Trophoblast cell (in vitro differentiated cells and primary cell): ENCODE results near the gene PBX3.

Experiments
- DNase-seq, 2 donors: peaks; one replicate each; pipeline ENCODE4 v3.0.0-alpha.2; 2016
- H2AFZ ChIP-seq: 2 replicates; pipeline ENCODE4 v1.6.1; 2013; ENCODE audit warnings: low read length, moderate library complexity, mild to moderate bottlenecking; ENCODE audit not compliant: insufficient read depth, poor library complexity
- H2AK5ac ChIP-seq: 2 replicates; pipeline ENCODE4 v1.6.1; 2013; ENCODE audit warnings: mild to moderate bottlenecking, low read length
- H2BK120ac ChIP-seq: 2 replicates; pipeline ENCODE4 v1.6.1; 2013; ENCODE audit warnings: low read length, mild to moderate bottlenecking, moderate library complexity; ENCODE audit not compliant: insufficient read depth, poor library complexity
- H2BK12ac ChIP-seq: 2 replicates; pipeline ENCODE4 v1.6.1; 2013; ENCODE audit warnings: mild to moderate bottlenecking, low read length, moderate library complexity
- H2BK5ac ChIP-seq: 2 replicates; pipeline ENCODE4 v1.6.1; 2013; ENCODE audit warnings: low read length, low read depth, moderate library complexity, mild to moderate bottlenecking; ENCODE audit not compliant: poor library complexity
- H3K14ac ChIP-seq: 2 replicates; pipeline ENCODE4 v1.6.1; 2013; ENCODE audit warnings: mild to moderate bottlenecking, low read length
- H3K18ac ChIP-seq: 2 replicates; pipeline ENCODE4 v1.6.1; 2013; ENCODE audit warnings: mild to moderate bottlenecking, low read length
- H3K23ac ChIP-seq: 2 replicates; pipeline ENCODE4 v1.6.1; 2013; ENCODE audit warnings: low read length
- H3K27ac ChIP-seq: 2 replicates; pipeline ENCODE4 v1.5.1; 2013; ENCODE audit warnings: low read depth, mild to moderate bottlenecking, inconsistent platforms, low read length, moderate library complexity
- H3K27me3 ChIP-seq: 2 replicates; pipeline ENCODE4 v1.6.1; 2013; ENCODE audit warnings: inconsistent platforms, mild to moderate bottlenecking, low read length, moderate library complexity; ENCODE audit not compliant: insufficient read depth
- H3K36me3 ChIP-seq, 2 experiments: 1 replicate in 1 of 2; 2 replicates in 1 of 2; pipeline ENCODE4 v1.6.1; 2013; ENCODE audit warnings: low read length in 2 of 2, mild to moderate bottlenecking in 2 of 2, moderate library complexity in 1 of 2; ENCODE audit not compliant: insufficient read depth in 2 of 2, control insufficient read depth in 1 of 2
- H3K4ac ChIP-seq: 2 replicates; pipeline ENCODE4 v1.6.1; 2013; ENCODE audit warnings: low read depth, mild to moderate bottlenecking, low read length, moderate library complexity
- H3K4me1 ChIP-seq, 2 experiments: 1 replicate in 1 of 2; 2 replicates in 1 of 2; pipeline ENCODE4 v1.6.1; 2013; ENCODE audit warnings: low read length in 2 of 2, mild to moderate bottlenecking in 2 of 2, moderate library complexity in 1 of 2; ENCODE audit not compliant: insufficient read depth in 2 of 2, control insufficient read depth in 1 of 2
- H3K4me2 ChIP-seq: 2 replicates; pipeline ENCODE4 v1.6.1; 2013; ENCODE audit warnings: inconsistent platforms, mild to moderate bottlenecking, low read length, moderate library complexity
- H3K4me3 ChIP-seq: 2 replicates; pipeline ENCODE4 v1.5.1; 2013; ENCODE audit warnings: mild to moderate bottlenecking, low read depth, low read length, inconsistent platforms
- H3K79me1 ChIP-seq: one replicate; pipeline ENCODE4 v1.6.1; 2013; ENCODE audit warnings: low read length
- H3K79me2 ChIP-seq: 2 replicates; pipeline ENCODE4 v1.6.1; 2013; ENCODE audit warnings: low read length, mild to moderate bottlenecking; ENCODE audit not compliant: control insufficient read depth, insufficient read depth, poor library complexity
- H3K9ac ChIP-seq: 2 replicates; pipeline ENCODE4 v1.6.1; 2013; ENCODE audit warnings: mild to moderate bottlenecking, low read length
- H3K9me3 ChIP-seq: 2 replicates; pipeline ENCODE4 v1.6.1; 2013; ENCODE audit warnings: low read depth, mild to moderate bottlenecking, control low read depth, inconsistent platforms, low read length; ENCODE audit not compliant: insufficient read depth
- H4K12ac ChIP-seq: 2 replicates; pipeline ENCODE4 v1.6.1; 2013; ENCODE audit warnings: low read depth, mild to moderate bottlenecking, low read length, moderate library complexity
- H4K8ac ChIP-seq: 2 replicates; pipeline ENCODE4 v1.6.1; 2013; ENCODE audit warnings: low read depth, mild to moderate bottlenecking, low read length, moderate library complexity
- H4K91ac ChIP-seq: one replicate; pipeline ENCODE4 v1.6.1; 2013; ENCODE audit warnings: low read depth, mild to moderate bottlenecking, low read length, moderate library complexity
- WGBS: extraction: QIAGEN DNeasy Blood & Tissue Kit; methylation state at CpG from one replicate; pipeline ENCODE4 v1.1.7; 2013; ENCODE audit warnings: missing lambda C conversion rate; ENCODE audit not compliant: insufficient read length, insufficient coverage; ENCODE audit errors: extremely low coverage; 5-methylcytosine and 5-hydroxymethylcytosine counted together

Gene PBX3

GRCh38 chr9:125757834-125758233 lies 10.7 kb downstream of the PBX3 start:
- H3K4me3 ChIP-seq, result no peak overlapping the region
- H3K79me2 ChIP-seq, result no peaks in the 10 kb centered on the region
- no peak overlapping the region for H3K4me2 ChIP-seq
- no CpG with 5 or more reads among the region's 1 CpG for WGBS
- no peak overlapping the region for H3K9ac ChIP-seq
- H3K9me3 ChIP-seq, result no peaks in the 10 kb centered on the region
- H4K91ac ChIP-seq, result no peak overlapping the region
- no peak for DNase-seq
- H2BK120ac ChIP-seq, result no peak overlapping the region
- H3K79me1 ChIP-seq, result no peaks in the 10 kb centered on the region
- no peak overlapping the region for H3K18ac ChIP-seq
- no peak overlapping the region for H3K23ac ChIP-seq
- H3K36me3 ChIP-seq, result peaks cover 0 to 2% of the 10 kb centered on the region in 2 experiments
- H4K12ac ChIP-seq, result no peak overlapping the region
- no peak overlapping the region for H2BK5ac ChIP-seq
- no peak overlapping the region for H2AK5ac ChIP-seq
- no peaks in the 10 kb centered on the region for H3K27me3 ChIP-seq
- H2BK12ac ChIP-seq, result no peak overlapping the region
- H3K27ac ChIP-seq, result no peak overlapping the region
- no peaks in the 10 kb centered on the region for H3K4me1 ChIP-seq
- H3K14ac ChIP-seq, result no peak overlapping the region
- no peak overlapping the region for H4K8ac ChIP-seq
- H2AFZ ChIP-seq, result no peak overlapping the region
- H3K4ac ChIP-seq, result no peak overlapping the region

- H2BK120ac ChIP-seq, result no peak overlapping the region
- no peak overlapping the region for H3K4me3 ChIP-seq
- H3K36me3 ChIP-seq, result peaks cover 0 to 2% of the 10 kb centered on the region in 2 experiments
- H4K8ac ChIP-seq, result no peak overlapping the region
- no peak overlapping the region for H2AK5ac ChIP-seq
- WGBS, result no CpG with 5 or more reads among the region's 6 CpGs
- peak in 1 of 2 donors; percentile 19 for DNase-seq
- no peaks in the 10 kb centered on the region for H3K79me2 ChIP-seq
- no peak overlapping the region for H3K18ac ChIP-seq
- no peak overlapping the region for H3K23ac ChIP-seq
- no peak overlapping the region for H3K9ac ChIP-seq
- H2BK12ac ChIP-seq, result no peak overlapping the region
- H3K27ac ChIP-seq, result no peak overlapping the region
- H3K14ac ChIP-seq, result no peak overlapping the region
- no peak overlapping the region for H3K4ac ChIP-seq
- no peak overlapping the region for H2BK5ac ChIP-seq
- H3K27me3 ChIP-seq, result no peaks in the 10 kb centered on the region
- H3K79me1 ChIP-seq, result no peaks in the 10 kb centered on the region
- no peak overlapping the region for H4K12ac ChIP-seq
- no peaks in the 10 kb centered on the region for H3K4me1 ChIP-seq
- no peak overlapping the region for H3K4me2 ChIP-seq
- no peaks in the 10 kb centered on the region for H3K9me3 ChIP-seq
- no peak overlapping the region for H4K91ac ChIP-seq
- no peak overlapping the region for H2AFZ ChIP-seq
Measured at GRCh38 chr9:125758986-125759763, 12.0 kb downstream of the PBX3 start.

- Histone ChIP-seq H2BK12ac (no peak overlapping the region), H2BK5ac (no peak overlapping the region), H3K4me2 (no peak overlapping the region)
Measured at GRCh38 chr9:125759764-125760129, 12.6 kb downstream of the PBX3 start.

GRCh38 chr9:125760537-125760936 lies 13.4 kb downstream of the PBX3 start:
- H3K18ac ChIP-seq, result no peak overlapping the region
- no peak overlapping the region for H3K23ac ChIP-seq
- H3K27ac ChIP-seq, result no peak overlapping the region
- no peak overlapping the region for H4K8ac ChIP-seq
- H3K79me1 ChIP-seq, result no peaks in the 10 kb centered on the region
- H2AK5ac ChIP-seq, result no peak overlapping the region
- no CpG with 5 or more reads among the region's 1 CpG for WGBS
- H3K9me3 ChIP-seq, result no peaks in the 10 kb centered on the region
- DNase-seq, result no peak
- no peaks in the 10 kb centered on the region for H3K4me1 ChIP-seq
- H3K4me2 ChIP-seq, result no peak overlapping the region
- H2BK12ac ChIP-seq, result no peak overlapping the region
- no peaks in the 10 kb centered on the region for H3K27me3 ChIP-seq
- H4K91ac ChIP-seq, result no peak overlapping the region
- H2BK5ac ChIP-seq, result no peak overlapping the region
- no peak overlapping the region for H2AFZ ChIP-seq
- H2BK120ac ChIP-seq, result no peak overlapping the region
- H3K36me3 ChIP-seq, result peaks cover 0 to 2% of the 10 kb centered on the region in 2 experiments
- no peaks in the 10 kb centered on the region for H3K79me2 ChIP-seq
- H3K14ac ChIP-seq, result no peak overlapping the region
- no peak overlapping the region for H3K4me3 ChIP-seq
- no peak overlapping the region for H4K12ac ChIP-seq
- no peak overlapping the region for H3K9ac ChIP-seq
- H3K4ac ChIP-seq, result no peak overlapping the region

More at GRCh38 chr9:125759764-125760129, 12.6 kb downstream of the PBX3 start:
- Histone ChIP-seq H2AFZ (no peak overlapping the region), H3K27ac (no peak overlapping the region), H3K79me2 (no peaks in the 10 kb centered on the region), H2AK5ac (no peak overlapping the region), H4K12ac (no peak overlapping the region), H3K36me3 (peaks cover 0 to 2% of the 10 kb centered on the region in 2 experiments), H3K79me1 (no peaks in the 10 kb centered on the region), H3K9me3 (no peaks in the 10 kb centered on the region), H3K23ac (no peak overlapping the region), H3K18ac (no peak overlapping the region), H4K8ac (no peak overlapping the region), H3K14ac (no peak overlapping the region), H3K9ac (no peak overlapping the region), H3K27me3 (no peaks in the 10 kb centered on the region), H4K91ac (no peak overlapping the region), H3K4me3 (no peak overlapping the region), H2BK120ac (no peak overlapping the region), H3K4ac (no peak overlapping the region), H3K4me1 (no peaks in the 10 kb centered on the region)
- WGBS, result no CpG with 5 or more reads among the region's 7 CpGs
- no peak for DNase-seq
